Measurements from ENCODE around the gene IFT80.

DNA sequence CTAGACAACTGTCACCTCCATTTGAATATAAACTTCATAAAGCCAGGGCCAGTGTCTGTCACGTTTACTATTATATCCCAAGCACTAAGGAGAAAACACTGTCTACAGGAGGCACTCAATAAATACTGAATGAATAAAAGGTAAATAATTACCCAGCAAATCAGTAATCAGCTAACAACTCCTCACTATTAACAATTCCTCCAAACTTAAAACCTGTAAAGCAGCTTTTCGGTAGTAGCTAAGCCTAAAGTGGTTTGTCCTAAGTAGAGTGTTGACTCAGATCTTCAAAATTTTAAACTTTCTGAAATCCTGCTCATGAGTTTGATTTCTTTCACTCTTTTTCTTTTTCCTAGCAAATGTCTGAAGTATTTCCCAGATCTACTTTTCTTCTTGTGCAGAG, 133.9 kb downstream of the IFT80 start:
- TF ChIP-seq EZH2 (IDR thresholded peaks at IDR 0.05; ENCODE audit: borderline replicate concordance) (no peak), EZH2phosphoT487 (IDR thresholded peaks at IDR 0.05; ENCODE audit: low read depth, severe bottlenecking, unreplicated experiment) (no peak)
- TF ChIP-seq, protein P1, sequence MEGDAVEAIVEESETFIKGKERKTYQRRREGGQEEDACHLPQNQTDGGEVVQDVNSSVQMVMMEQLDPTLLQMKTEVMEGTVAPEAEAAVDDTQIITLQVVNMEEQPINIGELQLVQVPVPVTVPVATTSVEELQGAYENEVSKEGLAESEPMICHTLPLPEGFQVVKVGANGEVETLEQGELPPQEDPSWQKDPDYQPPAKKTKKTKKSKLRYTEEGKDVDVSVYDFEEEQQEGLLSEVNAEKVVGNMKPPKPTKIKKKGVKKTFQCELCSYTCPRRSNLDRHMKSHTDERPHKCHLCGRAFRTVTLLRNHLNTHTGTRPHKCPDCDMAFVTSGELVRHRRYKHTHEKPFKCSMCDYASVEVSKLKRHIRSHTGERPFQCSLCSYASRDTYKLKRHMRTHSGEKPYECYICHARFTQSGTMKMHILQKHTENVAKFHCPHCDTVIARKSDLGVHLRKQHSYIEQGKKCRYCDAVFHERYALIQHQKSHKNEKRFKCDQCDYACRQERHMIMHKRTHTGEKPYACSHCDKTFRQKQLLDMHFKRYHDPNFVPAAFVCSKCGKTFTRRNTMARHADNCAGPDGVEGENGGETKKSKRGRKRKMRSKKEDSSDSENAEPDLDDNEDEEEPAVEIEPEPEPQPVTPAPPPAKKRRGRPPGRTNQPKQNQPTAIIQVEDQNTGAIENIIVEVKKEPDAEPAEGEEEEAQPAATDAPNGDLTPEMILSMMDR (IDR thresholded peaks at IDR 0.05; ENCODE audit: poor library complexity) = no peak
